Left lobe of liver (tissue), 2 donors: ENCODE data around the gene TRAF4. TPM values are rescaled to one million over a fixed set of nuclear protein-coding genes. Genes with fewer than 3 reads are reported as not detected.
"Not testable (repeated sequence)": the region's sequence is repeated elsewhere in the genome, so short reads cannot be mapped to it uniquely, and the experiment has no call there.

Experiments used
- ATAC-seq: fragments of 200-7000 bp; cut with Tn5 transposase; one replicate; pipeline ENCODE4 v1.9.1; 2020; ENCODE audit warnings: mild to moderate bottlenecking, moderate library complexity
- DNase-seq: peaks from one replicate; pipeline ENCODE4 v3.0.0-alpha.2; 2020; ENCODE audit warnings: low spot score
- total RNA-seq: library from RNA; stranded (reverse); gene quantifications from one replicate; pipeline ENCODE4 v1.2.1, GENCODE V29; 2021
- donor health status: DM: no; HTN: no; CAD: no; lungs with moderate emphysema.
- donor health status: DM: no; HTN: yes; CAD: no.

Gene TRAF4
- total RNA-seq, 1 donor from 2014 or later = 49.0 TPM

GRCh38 chr17:28714281-28714680, 29.5 kb upstream of the TRAF4 start:
- no peak for DNase-seq

GRCh38 chr17:28715217-28715616, 28.6 kb upstream of the TRAF4 start:
- no peak for ATAC-seq

More at GRCh38 chr17:28714281-28714680, 29.5 kb upstream of the TRAF4 start:
- ATAC-seq = no peak

GRCh38 chr17:28716740-28717577, 26.9 kb upstream of the TRAF4 start:
- DNase-seq (no peak), ATAC-seq (no peak)

More at GRCh38 chr17:28715217-28715616, 28.6 kb upstream of the TRAF4 start:
- DNase-seq = no peak

- ATAC-seq (no peak), DNase-seq (peak; percentile 59)
Observed at GRCh38 chr17:28717578-28718332, 26.1 kb upstream of the TRAF4 start, which contains the start of gene RAB34. TSS of gene RAB34 (minus strand) at chr17:28717868. CDS start at chr17:28717266, 602 bp downstream.

GRCh38 chr17:28718333-28719020, 25.3 kb upstream of the TRAF4 start:
- DNase-seq (no peak), ATAC-seq (no peak)

- DNase-seq = no peak
- ATAC-seq = no peak
Observed at GRCh38 chr17:28719021-28719433, 24.8 kb upstream of the TRAF4 start.

GRCh38 chr17:28720247-28720996, 23.4 kb upstream of the TRAF4 start:
- ATAC-seq = no peak

GRCh38 chr17:28720997-28721329, 22.8 kb upstream of the TRAF4 start:
- not testable (repeated sequence) for DNase-seq, ATAC-seq

More at GRCh38 chr17:28720247-28720996, 23.4 kb upstream of the TRAF4 start:
- DNase-seq = no peak

- ATAC-seq = no peak
- no peak for DNase-seq
Observed at GRCh38 chr17:28722417-28723158, 21.2 kb upstream of the TRAF4 start.

- DNase-seq (no peak), ATAC-seq (no peak)
Observed at GRCh38 chr17:28723159-28723835, 20.5 kb upstream of the TRAF4 start.

- not testable (repeated sequence) for ATAC-seq, DNase-seq
Observed at GRCh38 chr17:28723836-28724499, 19.8 kb upstream of the TRAF4 start.

- ATAC-seq (no peak), DNase-seq (no peak)
Observed at GRCh38 chr17:28724500-28725165, 19.2 kb upstream of the TRAF4 start.

- DNase-seq (no peak), ATAC-seq (no peak)
Observed at GRCh38 chr17:28725166-28725659, 18.6 kb upstream of the TRAF4 start.

GRCh38 chr17:28725660-28726225, 18.1 kb upstream of the TRAF4 start:
- DNase-seq (peak; percentile 77), ATAC-seq (peak; percentile 34)

GRCh38 chr17:28726226-28726626, 17.6 kb upstream of the TRAF4 start, which contains the start of gene TLCD1:
TSS of gene TLCD1 (minus strand) at chr17:28726233. CDS start at chr17:28726097, 136 bp downstream.
- DNase-seq = peak; percentile 78
- ATAC-seq = peak; percentile 58

- peak; percentile 93 for DNase-seq
- peak; percentile 79 for ATAC-seq
Observed at GRCh38 chr17:28726627-28727491, 17.0 kb upstream of the TRAF4 start.
